AG09309 (cell line): ENCODE data around the gene CHRFAM7A.
"Not testable (repeated sequence)": the region's sequence is repeated elsewhere in the genome, so short reads cannot be mapped to it uniquely, and the experiment has no call there.

Source experiments
- DNase-seq: peaks from one replicate; pipeline ENCODE4 v3.0.0-alpha.2; 2010; ENCODE audit warnings: low read depth
- H3K4me3 ChIP-seq: 2 replicates; pipeline ENCODE4 v1.5.1; 2011; ENCODE audit warnings: mild to moderate bottlenecking, low read depth, low read length, moderate library complexity; ENCODE audit not compliant: control insufficient read depth

Gene CHRFAM7A

GRCh38 chr15:30392766-30393663 is at the start of gene CHRFAM7A:
Gene CHRFAM7A (minus strand): TSS chr15:30393540. CDS start chr15:30383351, 10,189 bp downstream.
- not testable (repeated sequence) for DNase-seq, H3K4me3 ChIP-seq

GRCh38 chr15:30438348-30438747 is 45.0 kb upstream of the CHRFAM7A start:
- not testable (repeated sequence) for DNase-seq, H3K4me3 ChIP-seq

- DNase-seq, H3K4me3 ChIP-seq: not testable (repeated sequence)
Measured at GRCh38 chr15:30435878-30436277, 42.5 kb upstream of the CHRFAM7A start.

GRCh38 chr15:30420723-30421122 is 27.4 kb upstream of the CHRFAM7A start:
- not testable (repeated sequence) for H3K4me3 ChIP-seq

GRCh38 chr15:30414160-30414559 is 20.8 kb upstream of the CHRFAM7A start, which contains the start of gene GOLGA8R:
Gene GOLGA8R (minus strand): TSS chr15:30414260. CDS start chr15:30414162, 98 bp downstream.
- DNase-seq, H3K4me3 ChIP-seq: not testable (repeated sequence)

More at GRCh38 chr15:30420723-30421122, 27.4 kb upstream of the CHRFAM7A start:
- not testable (repeated sequence) for DNase-seq

- DNase-seq, H3K4me3 ChIP-seq: not testable (repeated sequence)
Measured at GRCh38 chr15:30407636-30408035, 14.3 kb upstream of the CHRFAM7A start.

DNA sequence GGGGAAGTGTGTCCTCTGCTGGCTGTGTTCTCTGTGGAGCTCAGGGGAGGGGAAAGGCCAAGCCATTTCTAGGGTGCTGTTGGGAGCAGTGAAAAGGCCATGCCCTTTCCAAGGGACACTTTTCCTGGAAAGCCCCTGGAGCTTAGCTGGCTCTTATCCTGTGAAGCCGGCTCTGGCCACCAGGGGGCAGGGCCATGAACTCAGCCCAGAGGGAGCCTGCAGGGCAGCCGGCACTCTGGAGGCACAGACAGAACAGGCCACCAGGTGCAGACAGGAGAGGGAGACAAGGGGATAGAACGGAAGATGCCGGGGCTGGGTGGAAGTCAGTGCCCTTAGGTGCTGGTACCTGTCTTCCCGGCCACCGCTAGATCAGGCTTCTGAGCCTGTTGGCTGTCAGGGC is 5.6 kb upstream of the CHRFAM7A start:
- H3K4me3 ChIP-seq: not testable (repeated sequence)

DNA sequence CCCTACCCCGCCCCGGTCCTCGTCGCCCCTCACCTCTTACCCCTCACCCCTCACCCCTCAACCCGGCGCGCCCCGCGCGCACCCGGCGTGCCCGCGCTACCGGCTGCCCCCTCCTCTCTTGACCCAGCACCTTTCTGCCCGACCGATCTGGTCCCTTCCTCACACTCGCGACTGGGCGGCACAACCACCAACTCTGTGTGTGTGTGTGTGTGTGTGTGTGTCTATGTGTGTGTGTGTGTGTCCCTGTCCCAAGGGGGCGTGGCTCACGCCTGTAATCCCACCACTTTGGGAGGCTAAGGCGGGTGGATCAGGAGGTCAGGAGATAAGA is 288 bp upstream of the CHRFAM7A start:
- DNase-seq, H3K4me3 ChIP-seq: not testable (repeated sequence)

More for the DNA sequence above, 5.6 kb upstream of the CHRFAM7A start:
- DNase-seq: not testable (repeated sequence)

DNA sequence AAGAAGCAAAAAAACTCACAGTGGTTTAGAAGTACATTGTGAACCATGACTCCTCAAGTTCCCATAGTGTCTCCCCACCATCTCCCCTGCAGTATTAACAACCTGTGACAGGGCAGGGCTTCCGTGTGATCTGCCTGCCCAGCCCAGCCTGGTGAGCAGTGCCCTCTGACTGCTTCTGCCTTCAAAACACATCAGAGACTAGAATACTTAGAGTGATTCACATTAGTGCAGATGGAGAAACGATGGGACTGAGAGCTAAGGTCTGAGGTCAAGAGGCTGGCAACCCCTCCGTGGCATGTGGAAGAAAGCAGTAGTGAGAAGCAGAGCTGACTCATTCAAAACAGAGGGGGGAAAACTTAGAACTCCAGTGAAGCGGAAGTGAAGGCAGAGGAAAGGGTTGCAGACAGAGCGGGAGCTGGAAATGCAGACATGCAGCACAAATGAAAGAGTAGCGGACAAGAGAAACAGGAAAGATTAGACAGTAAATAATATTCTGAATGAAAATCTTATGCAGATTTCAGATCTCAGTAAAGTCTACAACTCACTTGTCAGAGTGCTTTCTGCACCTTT is 6.9 kb downstream of the CHRFAM7A start:
- H3K4me3 ChIP-seq, DNase-seq: not testable (repeated sequence)

DNA sequence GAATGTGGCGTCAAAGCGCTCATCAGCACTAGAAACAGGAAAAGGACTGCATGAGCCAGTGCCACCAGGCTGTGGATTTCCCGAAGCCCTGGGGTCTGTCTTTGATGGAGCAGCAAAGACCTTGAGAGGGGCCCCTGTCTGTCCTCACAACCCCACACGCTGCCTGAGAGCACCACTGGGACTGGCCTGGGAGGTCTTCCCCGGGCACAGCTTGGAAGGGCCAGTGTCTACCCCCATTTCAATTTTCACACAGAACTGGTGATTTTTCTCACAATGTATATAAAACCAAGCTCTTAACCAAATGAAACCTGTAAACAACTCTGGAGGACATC is 16.3 kb downstream of the CHRFAM7A start:
- not testable (repeated sequence) for H3K4me3 ChIP-seq, DNase-seq

DNA sequence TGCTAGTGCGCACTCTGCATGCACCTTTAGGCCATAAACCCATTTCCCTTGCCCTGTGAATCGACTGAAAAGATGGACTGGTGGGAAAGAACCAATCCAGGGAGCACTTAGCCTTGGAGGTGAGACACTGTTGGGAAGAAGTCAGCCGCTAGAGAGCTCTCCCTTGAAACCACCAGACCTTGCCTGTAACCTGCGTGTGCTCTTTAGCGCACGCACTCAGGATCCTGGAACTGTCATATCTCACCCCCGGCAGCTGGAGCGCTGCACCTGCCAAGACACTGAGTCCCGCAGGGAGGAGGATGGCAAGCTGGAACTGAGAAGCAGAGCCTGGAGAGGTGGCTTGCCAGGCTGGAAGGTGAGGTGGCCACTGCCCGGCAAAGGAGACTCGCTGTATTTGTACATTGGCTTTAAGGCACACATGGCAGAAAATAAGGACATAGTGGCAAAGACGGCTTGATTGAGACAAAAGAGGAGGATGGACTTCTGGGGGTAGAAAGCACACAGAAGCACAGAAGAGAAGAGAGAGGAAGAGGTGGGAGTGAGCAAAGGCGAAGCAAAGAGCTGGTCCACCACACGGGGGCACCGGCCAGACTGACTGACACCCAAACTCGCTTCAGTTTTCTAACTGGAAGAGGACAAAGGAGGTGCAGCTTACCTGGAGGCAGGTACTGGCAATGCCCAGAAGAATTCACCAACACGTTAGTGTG is 16.8 kb downstream of the CHRFAM7A start:
- not testable (repeated sequence) for H3K4me3 ChIP-seq, DNase-seq

- DNase-seq, H3K4me3 ChIP-seq: not testable (repeated sequence)
Measured at GRCh38 chr15:30375872-30376271, 17.5 kb downstream of the CHRFAM7A start.

DNA sequence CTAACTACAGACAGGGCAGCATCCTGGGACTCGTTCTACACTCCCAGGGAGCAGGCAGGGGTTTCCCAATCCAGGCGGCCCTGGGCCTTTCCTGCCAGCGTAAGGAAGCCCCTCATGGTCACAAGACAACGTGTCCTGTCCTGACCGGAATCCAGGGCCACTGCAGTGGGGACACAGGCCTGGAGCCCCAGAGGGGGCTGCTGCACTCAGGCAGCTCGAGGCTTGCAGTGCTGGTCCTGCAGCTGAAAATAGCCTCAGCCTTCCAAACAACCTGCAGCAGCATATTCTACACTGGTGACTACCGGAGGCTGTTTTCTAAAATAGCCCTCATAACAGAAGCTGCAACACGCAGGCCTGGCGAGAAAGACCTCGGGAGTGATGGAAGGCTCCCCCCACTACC is 18.5 kb downstream of the CHRFAM7A start:
- not testable (repeated sequence) for DNase-seq, H3K4me3 ChIP-seq

- DNase-seq, H3K4me3 ChIP-seq: not testable (repeated sequence)
Measured at GRCh38 chr15:30368271-30368670, 25.1 kb downstream of the CHRFAM7A start.

DNA sequence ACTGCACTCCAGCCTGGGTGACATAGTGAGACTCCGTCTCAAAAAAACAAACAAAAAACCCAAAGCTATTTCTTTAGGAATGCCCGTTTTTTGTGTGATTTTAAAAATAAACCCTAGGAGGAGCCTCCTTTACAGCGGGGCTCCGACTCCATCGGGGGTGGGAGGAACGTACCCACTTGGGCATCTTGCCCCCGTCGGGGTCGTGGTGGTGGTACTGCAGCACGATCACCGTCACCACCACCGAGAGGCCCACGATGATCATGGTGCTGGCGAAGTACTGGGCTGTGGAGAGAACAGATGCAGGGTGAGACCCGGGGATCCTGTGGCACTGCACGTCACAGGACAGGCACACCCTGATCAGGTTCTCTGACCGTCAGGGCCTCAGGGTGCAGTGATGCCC is 26.1 kb downstream of the CHRFAM7A start:
- not testable (repeated sequence) for H3K4me3 ChIP-seq, DNase-seq

DNA sequence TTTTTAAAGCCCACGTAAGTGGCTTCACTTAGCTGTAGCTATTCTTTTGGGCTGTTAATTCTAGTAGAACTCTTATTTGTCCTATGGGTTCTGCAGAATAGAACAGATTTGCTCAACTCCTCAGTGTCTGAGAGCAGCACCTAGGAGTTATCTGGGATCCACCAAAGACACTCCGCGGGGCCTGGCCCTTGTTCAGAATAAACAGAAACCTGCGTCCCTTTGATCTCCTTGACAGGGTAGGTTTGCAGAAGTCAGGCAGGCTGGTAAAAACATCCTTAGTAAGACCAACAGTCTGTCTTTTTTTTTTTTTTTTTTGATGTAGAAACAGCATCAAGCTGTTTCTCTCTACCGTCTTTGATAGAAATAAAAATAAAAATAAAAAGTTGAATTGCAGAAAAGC is 31.9 kb downstream of the CHRFAM7A start:
- DNase-seq, H3K4me3 ChIP-seq: not testable (repeated sequence)

- H3K4me3 ChIP-seq, DNase-seq: not testable (repeated sequence)
Measured at GRCh38 chr15:30360990-30361389, 32.4 kb downstream of the CHRFAM7A start.

GRCh38 chr15:30355043-30355442 is 38.3 kb downstream of the CHRFAM7A start:
- not testable (repeated sequence) for H3K4me3 ChIP-seq, DNase-seq

- DNase-seq, H3K4me3 ChIP-seq: not testable (repeated sequence)
Measured at GRCh38 chr15:30349803-30350202, 43.5 kb downstream of the CHRFAM7A start.
